ENCODE measurements around the gene KRT76. TPM values are rescaled to one million over a fixed set of nuclear protein-coding genes. Genes with fewer than 3 reads are reported as not detected.

The KRT76 gene
- total RNA-seq, 1 donor from 2014 or later, result not detected

DNA sequence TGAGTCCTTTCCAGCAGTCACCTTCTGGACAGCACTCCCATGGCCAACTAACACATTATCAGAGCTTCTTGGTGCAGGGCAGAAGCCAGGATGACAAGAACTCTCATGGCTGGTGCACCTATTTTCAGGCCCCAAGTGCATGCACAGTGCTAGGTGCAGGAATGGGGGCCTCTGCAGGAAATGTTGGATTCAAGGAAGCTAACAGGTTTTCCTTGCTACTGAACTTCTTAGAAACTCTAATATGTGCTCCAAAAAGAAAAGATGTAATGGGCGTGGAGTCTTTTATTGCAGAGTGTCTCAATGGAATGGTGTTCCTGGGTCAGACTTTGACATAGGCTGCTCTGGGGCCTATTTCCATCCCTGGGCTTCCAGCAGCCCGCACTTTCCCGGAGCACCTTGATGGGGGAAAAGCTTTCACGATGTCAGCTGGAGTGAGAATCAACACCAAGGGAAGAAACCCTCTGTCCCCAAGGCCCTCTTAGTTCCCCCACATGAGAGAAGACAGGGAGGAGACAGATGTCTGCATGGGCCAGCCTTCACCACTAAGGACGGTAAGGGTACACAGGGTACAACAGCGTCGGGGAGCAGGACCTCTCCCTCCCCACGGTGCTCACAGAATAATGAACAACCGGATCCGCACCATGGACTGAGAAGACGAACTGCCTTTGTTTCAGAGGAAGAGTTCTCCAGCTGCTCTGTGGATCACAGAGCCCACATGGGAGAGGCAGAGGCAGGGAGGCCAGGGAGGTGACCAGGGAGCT, 11.9 kb upstream of the KRT76 start:
- Histone ChIP-seq H3K36me3 (ENCODE audit: control insufficient read depth, insufficient read depth, low read length) (no peaks in the 10 kb centered on the region), H3K27me3 (ENCODE audit: control insufficient read depth, insufficient read depth, low read length) (peaks cover 10% of the 10 kb centered on the region), H3K4me3 (ENCODE audit: low read depth, low read length) (no peak overlapping the region)
- DNase-seq (ENCODE audit: low read depth), result no peak
- TF ChIP-seq, protein P1, sequence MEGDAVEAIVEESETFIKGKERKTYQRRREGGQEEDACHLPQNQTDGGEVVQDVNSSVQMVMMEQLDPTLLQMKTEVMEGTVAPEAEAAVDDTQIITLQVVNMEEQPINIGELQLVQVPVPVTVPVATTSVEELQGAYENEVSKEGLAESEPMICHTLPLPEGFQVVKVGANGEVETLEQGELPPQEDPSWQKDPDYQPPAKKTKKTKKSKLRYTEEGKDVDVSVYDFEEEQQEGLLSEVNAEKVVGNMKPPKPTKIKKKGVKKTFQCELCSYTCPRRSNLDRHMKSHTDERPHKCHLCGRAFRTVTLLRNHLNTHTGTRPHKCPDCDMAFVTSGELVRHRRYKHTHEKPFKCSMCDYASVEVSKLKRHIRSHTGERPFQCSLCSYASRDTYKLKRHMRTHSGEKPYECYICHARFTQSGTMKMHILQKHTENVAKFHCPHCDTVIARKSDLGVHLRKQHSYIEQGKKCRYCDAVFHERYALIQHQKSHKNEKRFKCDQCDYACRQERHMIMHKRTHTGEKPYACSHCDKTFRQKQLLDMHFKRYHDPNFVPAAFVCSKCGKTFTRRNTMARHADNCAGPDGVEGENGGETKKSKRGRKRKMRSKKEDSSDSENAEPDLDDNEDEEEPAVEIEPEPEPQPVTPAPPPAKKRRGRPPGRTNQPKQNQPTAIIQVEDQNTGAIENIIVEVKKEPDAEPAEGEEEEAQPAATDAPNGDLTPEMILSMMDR (IDR thresholded peaks at IDR 0.05; ENCODE audit: insufficient read depth, low read length, poor library complexity, severe bottlenecking), result no peak

DNA sequence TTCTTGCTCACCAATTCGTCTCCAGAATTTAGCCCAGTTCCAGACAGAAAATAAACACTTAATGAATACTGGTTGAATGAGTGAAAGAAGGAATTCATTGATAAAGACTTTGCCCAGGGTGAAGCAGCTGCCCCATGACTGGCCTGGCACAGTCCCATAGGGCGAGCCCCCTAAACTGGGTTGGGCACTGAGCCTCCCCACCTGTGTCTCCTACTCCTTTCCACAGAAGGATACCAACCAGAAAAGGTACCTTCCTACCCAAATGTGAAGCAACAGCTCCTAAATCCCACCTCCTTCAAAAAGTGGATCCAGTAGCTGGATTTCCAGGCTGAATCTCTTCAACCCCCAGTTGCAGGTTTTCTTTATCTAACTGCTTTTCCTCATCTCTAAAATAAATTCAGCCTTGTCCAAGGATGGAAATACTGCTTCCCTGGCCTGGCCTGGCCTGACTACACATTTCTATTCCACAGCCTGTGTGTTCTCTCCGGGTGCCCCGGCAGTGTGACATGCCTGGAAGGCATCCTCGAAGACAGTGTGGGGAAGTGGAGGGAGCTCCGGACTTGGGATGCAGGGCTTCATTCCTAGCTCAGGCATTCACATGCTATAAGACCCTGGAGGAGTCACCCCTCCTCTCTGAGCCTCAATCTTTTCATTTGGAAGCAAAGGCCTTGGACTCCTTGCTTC, 11.2 kb upstream of the KRT76 start:
- Histone ChIP-seq H3K4me3 (ENCODE audit: low read depth, low read length) (no peak overlapping the region), H3K36me3 (ENCODE audit: control insufficient read depth, insufficient read depth, low read length) (no peaks in the 10 kb centered on the region), H3K27me3 (ENCODE audit: control insufficient read depth, insufficient read depth, low read length) (peaks cover 10% of the 10 kb centered on the region)
- TF ChIP-seq, protein P1 (IDR thresholded peaks at IDR 0.05; ENCODE audit: insufficient read depth, low read length, poor library complexity, severe bottlenecking), result no peak
- no peak for DNase-seq (ENCODE audit: low read depth)

DNA sequence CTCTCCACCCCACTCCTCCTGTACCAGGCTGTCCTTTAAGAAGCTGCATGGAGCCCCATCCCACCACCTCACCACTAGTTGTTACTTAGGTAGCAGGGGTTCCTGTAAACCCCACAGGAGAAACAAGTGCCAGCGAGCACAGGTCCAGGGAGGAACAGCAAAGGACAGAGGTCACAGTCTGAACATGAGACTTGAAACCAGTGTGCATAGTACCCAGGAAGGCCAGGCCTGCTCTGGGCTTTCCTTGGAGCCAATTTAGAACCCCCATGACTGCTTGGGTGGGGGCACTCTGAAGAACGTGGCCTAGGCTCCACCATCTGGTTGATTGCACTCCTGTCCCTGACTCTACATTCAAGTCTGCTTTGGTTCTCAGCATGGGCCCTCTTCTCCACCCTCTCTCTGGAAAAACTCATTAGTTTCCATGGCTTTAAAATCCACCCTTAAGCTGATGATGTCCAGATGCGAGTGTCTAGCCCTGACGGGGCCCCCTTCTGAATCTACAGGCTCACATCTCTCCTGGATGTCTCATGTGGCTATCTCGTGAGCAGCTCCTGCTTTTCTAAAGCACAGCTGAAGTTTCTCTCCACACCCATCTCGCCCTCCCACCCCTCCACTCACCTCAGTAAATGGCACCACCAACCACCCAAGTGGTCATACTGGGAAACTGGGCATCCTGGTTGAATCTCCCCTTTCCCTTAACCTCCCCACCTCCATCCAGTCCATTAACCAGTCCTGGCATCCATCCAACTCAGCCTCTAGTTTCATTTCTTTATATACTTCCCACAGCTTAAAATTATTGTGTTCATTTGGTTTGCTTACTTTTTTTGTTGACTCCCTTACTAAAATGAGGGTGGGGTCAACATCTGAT, 10.4 kb upstream of the KRT76 start:
- H3K4me3 ChIP-seq (ENCODE audit: low read depth, low read length), result no peak overlapping the region

DNA sequence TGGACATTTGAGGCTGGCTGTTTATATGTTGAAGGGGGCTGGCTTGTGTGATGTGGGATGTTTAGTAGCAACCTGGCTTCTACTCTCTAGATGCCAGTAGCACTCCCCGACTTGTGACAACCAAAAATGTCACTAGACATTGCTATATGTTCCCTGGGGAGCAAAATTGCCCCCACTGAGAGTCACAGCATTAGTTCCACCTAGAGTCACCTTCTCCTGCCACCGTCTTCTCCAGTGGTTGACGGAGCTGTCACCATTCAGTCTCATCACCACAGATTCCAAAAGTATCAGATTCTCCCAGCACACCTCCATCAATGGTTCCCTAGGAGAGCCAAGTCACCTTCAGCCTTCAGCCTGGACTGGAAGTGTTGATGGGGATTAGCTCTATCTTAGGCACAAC, 7.8 kb upstream of the KRT76 start:
- TF ChIP-seq, protein P1 (IDR thresholded peaks at IDR 0.05; ENCODE audit: insufficient read depth, low read length, poor library complexity, severe bottlenecking), result no peak

More for the DNA sequence above, 10.4 kb upstream of the KRT76 start:
- Histone ChIP-seq H3K27me3 (ENCODE audit: control insufficient read depth, insufficient read depth, low read length) (peaks cover 10% of the 10 kb centered on the region), H3K36me3 (ENCODE audit: control insufficient read depth, insufficient read depth, low read length) (no peaks in the 10 kb centered on the region)
- TF ChIP-seq, protein P1 (IDR thresholded peaks at IDR 0.05; ENCODE audit: insufficient read depth, low read length, poor library complexity, severe bottlenecking), result no peak
- no peak for DNase-seq (ENCODE audit: low read depth)

DNA sequence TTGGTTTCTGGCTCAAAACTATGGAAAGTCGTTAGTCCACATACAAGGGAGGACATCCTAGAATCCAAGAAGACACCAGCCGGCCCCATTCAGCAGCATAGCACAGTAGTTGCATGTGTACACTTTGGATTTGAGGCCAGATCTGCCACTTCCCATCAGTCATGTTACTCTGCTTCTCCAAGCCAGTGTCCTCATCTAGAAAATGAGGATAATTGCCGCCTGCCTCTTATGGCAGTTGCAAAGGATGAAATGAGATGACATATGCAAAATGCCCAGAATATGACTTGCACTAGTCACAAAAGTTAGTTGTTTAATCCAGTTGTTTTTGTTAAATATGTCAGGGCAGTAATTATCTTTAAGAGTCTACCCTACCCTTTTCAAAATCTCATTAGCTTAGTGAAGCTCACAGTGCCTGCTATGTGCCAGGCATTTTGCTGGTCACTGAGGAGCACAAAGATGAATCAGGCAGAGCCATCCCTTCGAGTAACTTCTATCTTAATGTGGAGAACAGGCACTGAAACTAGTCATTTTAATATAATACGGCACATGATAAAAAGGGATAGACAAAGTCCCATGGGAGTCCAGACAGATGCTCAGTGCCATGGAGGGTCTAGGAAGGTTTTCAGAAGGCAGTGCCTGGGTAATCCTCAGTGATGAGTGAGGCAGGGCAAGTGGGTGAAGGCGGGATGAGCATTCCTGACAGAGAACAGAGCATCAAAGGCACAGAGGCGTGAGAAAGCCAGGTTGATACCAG, 6.6 kb upstream of the KRT76 start:
- H3K4me3 ChIP-seq (ENCODE audit: low read depth, low read length), result no peak overlapping the region
- no peak for DNase-seq (ENCODE audit: low read depth)
- TF ChIP-seq, protein P1 (IDR thresholded peaks at IDR 0.05; ENCODE audit: insufficient read depth, low read length, poor library complexity, severe bottlenecking), result no peak
- H3K27me3 ChIP-seq (ENCODE audit: control insufficient read depth, insufficient read depth, low read length), result peaks cover 7% of the 10 kb centered on the region
- no peaks in the 10 kb centered on the region for H3K36me3 ChIP-seq (ENCODE audit: control insufficient read depth, insufficient read depth, low read length)

More for the DNA sequence above, 7.8 kb upstream of the KRT76 start:
- DNase-seq (ENCODE audit: low read depth), result no peak
- H3K36me3 ChIP-seq (ENCODE audit: control insufficient read depth, insufficient read depth, low read length), result no peaks in the 10 kb centered on the region
- no peak overlapping the region for H3K4me3 ChIP-seq (ENCODE audit: low read depth, low read length)
- peaks cover 11% of the 10 kb centered on the region for H3K27me3 ChIP-seq (ENCODE audit: control insufficient read depth, insufficient read depth, low read length)

All from kidney epithelial cell (primary cell).